Colonic mucosa (tissue), 4 donors: ENCODE results near the gene PIGU. TPM values are rescaled to one million over a fixed set of nuclear protein-coding genes. Genes with fewer than 3 reads are reported as not detected.

Source experiments
- DNase-seq: peaks from one replicate; pipeline ENCODE4 v3.0.0-alpha.2; 2020
- H3K27ac ChIP-seq: fragments of 200-600 bp; one replicate; pipeline ENCODE4 v1.8.0; 2021
- H3K27me3 ChIP-seq: fragments of 200-600 bp; one replicate; pipeline ENCODE4 v1.8.0; 2021
- H3K36me3 ChIP-seq: fragments of 200-600 bp; one replicate; pipeline ENCODE4 v1.8.0; 2021
- H3K4me1 ChIP-seq: fragments of 200-600 bp; one replicate; pipeline ENCODE4 v1.8.0; 2021; ENCODE audit warnings: mild to moderate bottlenecking
- H3K4me3 ChIP-seq: fragments of 200-600 bp; one replicate; pipeline ENCODE4 v1.8.0; 2021
- H3K9ac ChIP-seq, 2 donors: one replicate each; pipeline ENCODE4 v1.7.0; 2013; ENCODE audit warnings: control low read depth in 2 of 2, low read depth in 2 of 2, low read length in 2 of 2
- H3K9me3 ChIP-seq: fragments of 200-600 bp; one replicate; pipeline ENCODE4 v1.8.0; 2021
- intact Hi-C: fragments of 100-400 bp; cut with DNase I; formaldehyde crosslinking; loops from one replicate; pipeline ENCODE4 v1.14.1; 2022
- total RNA-seq, 2 donors: library from RNA; stranded (reverse); fragmentation: NEBNext Ultra II Directional in 1 of 2; extraction: Animal tissue kit (Norgen Biotek cat#: 25700) in 1 of 2; gene quantifications; one replicate each; pipeline ENCODE4 v1.2.1, GENCODE V29; 2021
- TF ChIP-seq, protein P1 (sequence below): fragments of 200-600 bp; IDR thresholded peaks from one replicate; pipeline ENCODE4 v1.8.0; 2022; ENCODE audit warnings: antibody characterized with exemption, mild to moderate bottlenecking
- donor health status: healthy.
- donor health status: DM: no; HTN: no; CAD: no.
- donor health status: DM: no; HTN: no; CAD: no.

The PIGU gene
- total RNA-seq, 2 donors from 2014 or later = 22.3 to 32.6 TPM

DNA sequence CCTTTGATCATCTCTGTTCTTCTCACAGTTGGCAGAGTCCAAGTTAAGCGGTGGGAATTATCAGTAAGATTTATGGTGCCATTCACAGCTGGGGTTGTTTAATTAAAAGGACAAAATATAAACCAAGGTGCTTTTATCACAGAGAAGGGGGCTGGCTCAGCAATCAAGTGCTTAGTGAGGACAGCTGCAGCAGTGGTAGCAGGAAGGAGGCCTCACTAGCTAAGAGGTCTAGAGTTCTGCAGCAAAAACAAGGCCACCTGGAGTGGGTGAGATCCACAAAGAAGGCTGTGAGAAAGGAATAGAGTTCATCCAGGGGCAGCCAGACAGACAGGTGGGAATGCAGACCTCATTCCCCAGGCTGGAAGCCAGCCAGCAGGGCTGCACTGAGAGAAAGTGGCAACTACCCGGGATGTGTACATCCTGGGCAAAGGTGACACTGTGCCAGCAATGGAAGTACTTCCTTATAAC lies 37.1 kb downstream of the PIGU start:
- H3K9me3 ChIP-seq = no peaks in the 10 kb centered on the region
- H3K27ac ChIP-seq = peak overlapping the region; percentile 86
- TF ChIP-seq, protein P1, sequence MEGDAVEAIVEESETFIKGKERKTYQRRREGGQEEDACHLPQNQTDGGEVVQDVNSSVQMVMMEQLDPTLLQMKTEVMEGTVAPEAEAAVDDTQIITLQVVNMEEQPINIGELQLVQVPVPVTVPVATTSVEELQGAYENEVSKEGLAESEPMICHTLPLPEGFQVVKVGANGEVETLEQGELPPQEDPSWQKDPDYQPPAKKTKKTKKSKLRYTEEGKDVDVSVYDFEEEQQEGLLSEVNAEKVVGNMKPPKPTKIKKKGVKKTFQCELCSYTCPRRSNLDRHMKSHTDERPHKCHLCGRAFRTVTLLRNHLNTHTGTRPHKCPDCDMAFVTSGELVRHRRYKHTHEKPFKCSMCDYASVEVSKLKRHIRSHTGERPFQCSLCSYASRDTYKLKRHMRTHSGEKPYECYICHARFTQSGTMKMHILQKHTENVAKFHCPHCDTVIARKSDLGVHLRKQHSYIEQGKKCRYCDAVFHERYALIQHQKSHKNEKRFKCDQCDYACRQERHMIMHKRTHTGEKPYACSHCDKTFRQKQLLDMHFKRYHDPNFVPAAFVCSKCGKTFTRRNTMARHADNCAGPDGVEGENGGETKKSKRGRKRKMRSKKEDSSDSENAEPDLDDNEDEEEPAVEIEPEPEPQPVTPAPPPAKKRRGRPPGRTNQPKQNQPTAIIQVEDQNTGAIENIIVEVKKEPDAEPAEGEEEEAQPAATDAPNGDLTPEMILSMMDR = no peak
- intact Hi-C loops = no loop called here
- peak; percentile 92 for DNase-seq
- H3K27me3 ChIP-seq = no peaks in the 10 kb centered on the region
- H3K9ac ChIP-seq = peak overlapping the region in 1 of 2 donors; percentile 68
- H3K4me3 ChIP-seq = no peak overlapping the region
- peaks cover 11% of the 10 kb centered on the region for H3K4me1 ChIP-seq
- no peaks in the 10 kb centered on the region for H3K36me3 ChIP-seq

DNA sequence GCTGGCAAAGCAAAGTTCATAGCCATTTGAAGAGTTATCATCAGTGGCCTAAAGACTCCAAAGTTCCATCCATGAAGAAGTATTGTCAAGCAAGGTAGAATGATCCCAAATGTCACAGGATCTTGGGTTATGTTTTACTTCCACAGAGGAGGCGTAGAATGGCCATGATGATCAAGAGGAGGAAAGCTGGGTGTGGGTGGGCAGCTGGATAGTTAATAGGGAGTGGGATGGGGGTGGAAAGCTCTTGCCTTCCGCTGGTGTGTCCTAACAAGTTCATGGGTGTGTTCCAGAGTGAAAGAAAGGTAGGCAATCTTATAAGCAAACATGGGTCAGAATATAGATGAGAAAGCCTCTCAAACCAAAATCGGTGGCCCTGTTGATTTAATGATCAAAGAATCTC lies 38.4 kb downstream of the PIGU start:
- peak overlapping the region; percentile 60 for H3K27ac ChIP-seq
- TF ChIP-seq, protein P1 = no peak
- no peaks in the 10 kb centered on the region for H3K9me3 ChIP-seq
- H3K36me3 ChIP-seq = no peaks in the 10 kb centered on the region
- no peak overlapping the region for H3K9ac ChIP-seq
- H3K4me3 ChIP-seq = no peak overlapping the region
- no peaks in the 10 kb centered on the region for H3K27me3 ChIP-seq
- intact Hi-C loops = no loop called here
- peaks cover 16% of the 10 kb centered on the region for H3K4me1 ChIP-seq
- no peak for DNase-seq

DNA sequence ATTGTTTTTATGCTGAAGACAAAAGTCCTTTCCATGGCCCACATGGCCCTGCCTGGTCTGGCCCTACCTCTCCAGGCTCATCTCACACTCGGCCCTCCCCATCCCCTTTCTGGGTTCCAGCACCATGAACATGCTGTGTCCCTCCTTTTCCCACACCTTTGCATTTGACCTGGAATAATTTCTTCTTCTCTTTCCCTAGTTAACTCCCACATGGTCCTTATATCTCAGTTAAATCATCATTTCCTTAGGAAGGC lies 38.9 kb downstream of the PIGU start:
- DNase-seq = no peak
- Histone ChIP-seq H3K4me3 (no peak overlapping the region), H3K9me3 (no peaks in the 10 kb centered on the region), H3K9ac (no peak overlapping the region), H3K36me3 (no peaks in the 10 kb centered on the region), H3K27me3 (no peaks in the 10 kb centered on the region), H3K4me1 (peaks cover 19% of the 10 kb centered on the region), H3K27ac (peak overlapping the region; percentile 60)
- TF ChIP-seq, protein P1 = no peak
- intact Hi-C loops = no loop called here

DNA sequence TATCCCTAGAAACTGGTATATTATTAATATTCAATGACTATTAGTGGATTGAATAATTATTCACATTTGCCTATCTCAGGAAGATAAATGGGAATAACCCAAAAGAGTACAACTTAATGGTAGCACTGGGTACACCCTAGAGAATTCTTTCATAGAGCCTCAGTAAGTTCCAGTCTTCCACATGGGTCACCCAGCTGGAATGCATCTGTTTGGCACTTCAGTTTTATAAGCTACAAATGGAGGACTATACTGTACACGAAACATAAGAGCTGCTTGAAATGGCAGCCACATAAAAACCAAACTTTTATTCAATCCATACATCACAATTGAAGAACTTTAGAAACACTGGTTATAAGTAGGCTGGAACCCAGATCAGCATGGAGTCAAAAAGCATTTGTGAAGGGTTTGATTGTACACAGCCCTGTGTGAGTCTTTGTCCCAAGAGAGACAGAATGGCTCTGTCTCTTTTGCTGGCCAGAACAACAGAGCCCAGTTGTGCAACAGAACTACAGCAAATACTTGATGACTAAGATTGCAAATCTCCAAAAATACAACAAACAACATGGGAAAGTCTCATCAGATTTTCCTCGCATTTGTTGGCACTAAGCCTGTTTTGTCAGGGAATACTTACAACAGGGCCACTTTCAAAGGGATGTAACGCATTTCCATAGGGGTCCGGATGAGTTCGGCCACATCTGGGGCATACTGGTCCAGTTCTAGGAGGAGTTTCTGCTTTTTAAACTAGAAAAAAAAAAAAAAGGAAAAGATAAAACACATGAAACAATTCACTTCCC lies 39.5 kb downstream of the PIGU start:
- Histone ChIP-seq H3K4me3 (no peak overlapping the region), H3K4me1 (peaks cover 19% of the 10 kb centered on the region), H3K27me3 (no peaks in the 10 kb centered on the region), H3K9ac (no peak overlapping the region), H3K27ac (peak overlapping the region; percentile 60), H3K36me3 (no peaks in the 10 kb centered on the region), H3K9me3 (no peaks in the 10 kb centered on the region)
- TF ChIP-seq, protein P1 = no peak
- intact Hi-C loops = no loop called here
- DNase-seq = no peak

DNA sequence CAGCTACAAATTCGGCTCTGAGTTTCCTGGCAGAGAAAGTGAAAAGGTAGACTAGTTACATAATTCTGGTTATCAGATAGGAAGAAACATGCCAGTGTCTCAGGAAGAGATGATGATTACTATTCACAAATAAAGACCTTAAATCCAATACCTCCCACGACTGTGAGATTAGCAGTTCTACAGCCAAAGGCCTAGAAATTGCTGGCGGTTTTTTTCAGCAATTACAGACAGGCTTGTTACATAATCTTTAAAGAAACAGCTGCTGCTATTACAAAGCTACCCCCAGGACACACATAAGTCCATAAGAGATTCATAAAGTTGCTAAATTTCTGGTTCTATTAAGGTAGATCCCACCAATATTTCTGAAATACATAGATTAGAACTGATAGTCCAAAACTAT lies 40.2 kb downstream of the PIGU start:
- peak overlapping the region; percentile 60 for H3K27ac ChIP-seq

More for the DNA sequence above, 40.2 kb downstream of the PIGU start:
- DNase-seq = no peak
- Histone ChIP-seq H3K27me3 (no peaks in the 10 kb centered on the region), H3K4me1 (peaks cover 16% of the 10 kb centered on the region), H3K9me3 (no peaks in the 10 kb centered on the region), H3K4me3 (no peak overlapping the region), H3K9ac (no peak overlapping the region), H3K36me3 (no peaks in the 10 kb centered on the region)
- intact Hi-C loops = no loop called here
- TF ChIP-seq, protein P1 = no peak
